GM18870 (cell line): ENCODE measurements around the gene MOCS1.

ENCODE experiments used
- ATAC-seq: cut with Tn5 transposase; IDR thresholded peaks from one replicate; pipeline ENCODE4 v1.9.1; 2021; ENCODE audit warnings: moderate library complexity; ENCODE audit not compliant: unreplicated experiment

Gene MOCS1

DNA sequence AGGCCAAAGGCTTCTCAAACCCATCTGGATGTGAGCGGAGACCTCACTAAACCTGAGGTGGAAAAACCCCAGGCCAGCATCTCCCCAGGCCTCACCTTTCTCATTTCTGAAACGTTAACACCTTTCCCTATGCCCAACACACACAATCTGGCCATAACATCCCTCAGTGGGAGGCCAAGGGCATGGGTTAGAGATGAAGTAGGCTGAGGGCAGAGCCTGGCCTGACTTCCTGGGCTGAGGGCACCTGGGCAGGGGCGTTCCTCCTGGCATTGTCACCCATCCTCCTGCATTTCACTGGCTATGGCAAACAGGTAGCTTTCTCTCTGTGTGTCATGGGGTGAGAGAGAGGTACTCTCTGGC, 8.4 kb downstream of the MOCS1 start:
- no peak for ATAC-seq

DNA sequence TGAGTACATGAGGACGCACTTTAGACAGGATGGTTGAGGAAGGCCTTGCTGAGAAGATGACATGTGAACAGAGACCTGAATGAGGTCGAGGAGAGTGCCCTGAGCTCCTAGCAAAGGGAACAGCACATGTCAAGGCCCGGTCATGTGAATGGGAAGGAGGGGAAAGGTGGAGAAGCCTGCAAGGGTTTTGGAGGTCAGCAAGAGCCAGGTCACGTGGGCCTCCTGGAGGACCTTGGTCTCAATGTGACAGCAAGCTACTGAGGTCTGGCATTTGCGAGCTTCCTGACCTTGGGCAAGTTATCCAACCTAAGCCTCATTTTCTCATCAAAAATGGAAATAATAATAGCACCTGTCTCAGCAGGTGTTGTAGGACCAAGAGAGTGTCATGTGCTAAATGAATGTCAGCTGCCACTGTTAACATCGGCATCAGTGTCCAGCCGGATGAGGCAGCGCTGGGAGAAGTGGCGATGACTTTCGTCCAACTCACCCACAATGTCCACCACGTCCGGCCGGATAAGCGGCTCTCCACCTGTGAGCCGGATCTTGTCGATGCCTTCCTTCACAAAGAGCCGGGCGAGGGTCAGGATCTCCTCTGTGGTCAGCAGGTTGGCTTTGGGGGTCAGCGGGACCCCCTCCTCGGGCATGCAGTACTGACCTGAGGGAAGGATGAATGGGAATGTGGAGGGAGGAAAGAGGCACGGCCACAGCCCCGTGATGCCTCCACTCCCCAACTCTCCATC, 8.9 kb downstream of the MOCS1 start:
- no peak for ATAC-seq

DNA sequence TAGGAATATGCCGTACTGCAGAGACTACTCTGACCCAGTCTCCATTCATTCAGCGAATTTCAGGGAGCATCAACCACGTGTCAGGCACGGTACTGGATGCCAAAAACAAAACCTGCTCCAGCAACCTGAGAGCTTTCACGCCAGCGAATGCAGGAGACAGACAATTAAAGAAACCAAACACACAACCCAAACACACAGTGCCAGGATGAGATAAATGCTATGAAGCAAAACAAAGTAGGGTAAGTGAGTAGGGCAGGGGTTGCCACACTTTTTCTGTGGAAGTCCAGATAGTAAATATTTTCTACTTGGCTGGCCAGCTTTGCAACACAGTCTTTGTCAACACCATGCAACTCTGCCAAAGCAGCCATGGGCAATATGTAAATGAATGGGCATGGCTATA, 10.0 kb downstream of the MOCS1 start:
- ATAC-seq: no peak

DNA sequence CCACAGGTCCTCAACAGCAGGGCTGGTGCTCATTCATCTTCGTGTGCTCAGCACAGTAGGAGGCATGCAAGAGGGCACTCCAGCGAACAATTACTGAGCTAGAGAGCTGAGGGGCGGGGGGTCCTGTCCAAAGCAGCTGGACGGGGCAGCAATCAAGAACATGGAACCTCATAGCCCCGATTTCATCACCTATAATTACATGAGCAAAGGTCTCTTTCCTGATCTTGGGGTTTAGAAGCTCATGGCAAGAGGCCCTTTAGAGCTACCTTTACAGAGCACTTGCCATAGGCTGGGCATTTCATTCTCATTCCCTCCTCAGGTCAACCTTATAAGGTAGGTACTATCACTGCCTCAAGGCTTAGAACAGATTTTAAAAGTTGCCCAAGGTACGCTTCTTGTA, 10.4 kb downstream of the MOCS1 start:
- no peak for ATAC-seq

DNA sequence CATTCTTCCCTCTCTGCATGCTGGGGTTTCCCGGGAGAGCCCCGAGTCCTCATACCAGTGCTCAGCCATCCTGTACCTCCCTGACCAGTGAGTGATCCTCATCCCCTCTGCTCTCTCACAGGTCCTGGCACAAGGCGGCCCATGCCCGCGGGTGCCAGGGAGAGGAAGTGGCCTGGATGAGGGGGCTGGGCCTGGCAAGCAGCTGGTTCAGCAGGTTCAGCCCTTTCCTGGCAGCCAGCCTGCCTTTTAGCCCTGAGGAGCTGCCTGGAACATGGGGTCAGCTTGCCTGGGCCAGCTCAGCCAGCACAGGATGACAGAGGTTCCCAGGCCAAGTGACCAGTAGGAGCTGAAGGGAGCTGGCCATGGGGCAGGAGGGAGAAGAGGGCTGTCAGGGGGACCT, 10.9 kb downstream of the MOCS1 start:
- ATAC-seq: no peak

DNA sequence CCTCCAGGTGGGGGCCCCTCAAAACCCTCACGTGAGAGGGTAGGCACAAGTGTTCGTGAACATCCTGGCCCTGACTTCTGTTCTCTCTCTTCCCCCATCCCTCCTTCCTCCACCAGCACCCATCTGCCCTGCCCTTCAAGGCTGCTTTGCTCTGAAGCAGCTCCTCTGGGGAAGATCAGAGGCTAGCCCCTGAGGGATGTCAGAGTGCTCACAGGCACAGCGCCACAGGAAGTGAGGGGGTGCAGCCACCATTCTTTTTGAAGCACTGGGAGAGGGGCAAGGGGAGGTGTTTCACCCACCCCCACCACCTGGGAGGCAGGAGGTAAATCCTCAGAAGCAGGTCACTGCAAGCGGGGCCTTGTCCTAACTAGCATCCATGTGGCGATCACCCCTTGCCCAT, 11.4 kb downstream of the MOCS1 start:
- no peak for ATAC-seq

DNA sequence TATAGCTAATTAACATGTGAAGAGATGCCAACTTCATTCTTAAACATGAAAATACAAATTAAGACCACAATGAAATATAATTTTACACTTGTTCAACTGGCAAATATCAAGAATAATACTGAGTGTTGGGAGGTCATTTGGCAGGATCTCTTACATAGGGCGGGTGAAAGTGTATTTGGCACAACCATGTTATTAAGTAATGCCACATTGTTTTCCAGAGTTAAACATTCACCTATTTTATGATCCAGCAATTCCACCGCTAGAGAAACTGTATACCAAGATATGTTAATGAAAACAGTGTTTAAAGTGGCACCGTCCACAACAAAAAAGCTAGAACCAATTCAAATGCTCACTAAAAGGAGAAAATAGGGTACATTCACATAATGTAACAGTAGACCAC, 14.1 kb downstream of the MOCS1 start:
- ATAC-seq: no peak

DNA sequence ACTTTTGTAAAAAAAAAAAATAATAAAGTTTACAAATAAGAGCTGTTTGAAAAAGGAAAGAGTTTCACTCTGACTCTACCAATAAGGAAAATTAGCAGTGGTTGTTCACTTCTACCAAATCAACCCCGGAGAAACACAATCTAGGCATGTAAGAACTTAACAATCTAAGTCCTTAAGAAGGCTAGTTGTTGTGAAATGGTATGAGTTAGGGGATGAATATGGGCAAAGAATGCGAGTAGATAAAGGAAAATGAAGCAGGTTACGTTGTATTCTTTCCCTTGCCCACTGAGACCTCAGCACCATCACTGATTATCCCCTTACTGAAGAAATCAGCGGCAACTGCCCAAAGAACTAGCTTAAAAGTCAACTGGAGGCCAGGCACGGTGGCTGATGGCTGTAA, 15.4 kb downstream of the MOCS1 start:
- ATAC-seq: no peak

DNA sequence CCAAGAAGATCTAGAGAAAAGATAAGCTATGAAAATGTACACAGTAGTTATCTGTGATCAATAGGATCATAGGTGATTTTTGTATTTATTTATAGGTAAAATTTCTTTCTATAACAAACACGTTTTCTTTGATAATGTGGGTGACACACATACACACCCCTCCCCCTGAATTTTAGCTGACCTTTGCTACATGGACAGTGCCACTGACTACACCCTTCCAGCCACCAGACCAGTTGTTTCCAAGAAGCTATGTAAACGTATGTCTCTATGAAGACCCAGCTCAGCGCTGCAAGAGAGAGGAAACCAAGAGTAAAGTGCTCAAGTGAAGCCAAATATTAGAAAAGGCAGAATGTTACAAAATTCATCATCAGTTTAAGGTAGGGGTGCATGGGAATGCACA, 16.3 kb downstream of the MOCS1 start:
- no peak for ATAC-seq

DNA sequence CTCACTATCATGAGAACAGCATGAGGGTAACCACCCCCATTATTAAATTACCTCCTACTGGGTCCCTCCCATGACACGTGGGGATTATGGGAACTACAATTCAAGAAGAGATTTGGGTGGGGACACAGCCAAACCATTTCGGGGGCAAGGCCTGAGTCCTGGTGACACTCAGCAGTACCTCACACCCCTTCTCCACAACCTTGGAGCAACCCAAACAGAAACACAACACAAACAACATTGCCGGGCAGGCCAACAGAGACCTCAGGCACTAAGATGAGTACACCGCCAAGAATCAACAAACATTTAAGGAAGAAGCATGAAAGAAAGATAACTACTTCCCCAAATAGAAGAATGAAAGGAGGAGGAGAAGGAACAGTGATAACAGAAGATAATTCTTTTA, 16.9 kb downstream of the MOCS1 start:
- ATAC-seq: no peak

DNA sequence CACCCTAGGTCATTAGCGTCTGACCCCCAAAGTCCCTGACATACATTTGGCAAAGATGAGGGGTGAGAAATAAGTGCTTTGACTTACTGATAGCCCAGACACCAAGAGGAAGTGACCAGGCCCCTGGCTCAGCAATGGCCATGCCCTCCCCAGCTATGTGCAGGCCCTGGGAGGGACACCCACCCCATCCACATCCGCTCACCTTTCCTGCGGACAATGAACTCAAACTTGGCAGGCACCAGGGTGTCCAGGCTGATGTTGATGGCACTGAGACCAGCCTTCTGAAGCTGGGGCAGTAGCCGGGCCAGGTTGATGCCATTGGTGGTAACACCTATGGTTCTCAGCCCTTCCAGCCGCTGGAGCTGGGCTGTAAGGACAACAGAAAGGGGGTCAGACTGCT, 18.4 kb downstream of the MOCS1 start:
- ATAC-seq: no peak

DNA sequence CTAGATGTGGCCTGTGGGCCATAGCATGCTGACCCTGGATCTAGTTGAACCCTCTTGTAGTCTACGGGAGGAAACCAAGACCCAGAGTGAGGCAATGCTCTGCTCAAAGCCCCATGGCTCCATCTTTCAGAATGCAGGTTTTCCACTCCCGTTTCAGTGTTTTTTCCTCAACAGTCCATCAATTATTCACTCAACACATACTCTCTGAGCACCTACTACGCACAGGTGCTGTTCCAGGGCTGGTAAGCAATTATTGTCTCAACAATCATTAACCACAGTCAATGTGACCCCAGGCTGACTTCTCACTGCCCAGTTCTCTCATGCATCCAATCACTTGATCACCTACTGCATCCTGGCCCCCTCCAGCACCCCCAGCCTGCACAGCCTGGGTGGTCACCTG, 20.0 kb downstream of the MOCS1 start:
- no peak for ATAC-seq

DNA sequence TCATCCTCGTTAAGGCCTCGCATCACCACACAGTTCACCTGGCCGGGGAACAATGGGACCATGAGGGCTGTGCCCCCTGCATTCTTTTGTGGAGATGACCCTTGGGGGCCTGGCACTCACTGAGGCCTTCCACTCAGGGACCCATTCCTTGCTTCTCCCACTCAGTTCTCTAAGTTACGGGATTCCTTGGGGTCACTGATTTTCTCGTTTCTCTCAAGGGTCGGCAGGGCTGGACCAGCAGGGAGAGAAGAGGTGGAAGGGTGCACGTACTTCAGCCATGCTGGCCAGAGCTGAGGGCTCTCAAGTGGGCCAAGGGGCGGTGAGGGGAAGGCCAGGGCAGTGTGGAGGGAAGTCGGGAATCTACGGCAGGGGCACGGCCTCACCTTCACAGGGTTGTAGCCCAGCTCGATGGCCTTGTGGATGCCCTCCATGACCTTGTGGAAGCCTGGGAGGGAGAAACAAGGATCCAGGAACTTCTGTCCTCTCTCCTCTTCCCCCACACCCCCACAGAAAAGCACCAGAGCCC, 20.8 kb downstream of the MOCS1 start:
- no peak for ATAC-seq

DNA sequence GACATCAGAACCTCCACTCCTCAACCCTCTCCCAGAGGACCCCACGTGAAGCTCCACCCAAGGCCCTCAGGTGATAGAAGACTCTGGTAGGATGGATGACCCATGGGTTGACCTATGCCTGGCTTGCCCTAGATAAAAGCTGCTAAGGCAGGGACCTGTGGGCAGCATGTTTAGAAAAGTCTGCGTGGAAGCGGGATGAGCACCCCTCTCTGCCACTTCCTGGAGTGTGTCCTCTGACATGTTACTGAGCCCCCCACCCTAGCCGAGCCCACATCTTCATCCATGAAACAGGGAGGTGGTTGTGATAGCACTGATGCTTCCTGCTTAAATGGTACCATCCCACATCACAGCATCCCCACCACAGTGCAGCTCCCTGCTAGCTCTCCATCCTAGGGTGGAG, 21.8 kb downstream of the MOCS1 start:
- ATAC-seq: no peak

DNA sequence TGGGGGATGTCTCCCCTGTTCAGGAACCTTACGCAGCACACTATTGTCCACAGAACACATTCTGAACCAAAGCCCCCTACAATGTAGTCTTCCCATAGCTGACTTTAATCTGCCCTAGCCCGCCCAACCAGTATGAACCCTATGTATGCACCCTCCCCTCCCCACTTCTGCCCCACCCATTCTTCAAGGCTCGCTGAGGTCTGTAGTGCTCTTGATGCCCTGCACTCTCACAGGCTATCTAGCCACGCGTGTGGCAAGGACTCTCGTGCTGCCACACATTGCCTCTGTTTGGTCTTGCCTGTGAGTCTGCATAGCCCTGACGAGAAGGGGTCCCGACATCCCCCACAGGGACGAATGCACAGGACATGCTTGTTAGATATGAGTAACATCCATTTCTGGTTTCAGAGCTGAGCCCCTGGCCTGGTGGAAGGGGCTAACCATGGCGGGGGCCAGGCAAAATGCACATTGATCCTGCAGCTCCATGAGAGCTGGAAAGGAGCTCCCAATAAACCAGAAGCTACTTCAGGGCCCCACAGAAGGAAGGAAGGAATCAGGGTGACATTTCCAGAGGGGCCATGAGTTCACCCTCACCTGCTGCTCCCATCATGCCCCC, 22.6 kb downstream of the MOCS1 start:
- ATAC-seq: no peak

DNA sequence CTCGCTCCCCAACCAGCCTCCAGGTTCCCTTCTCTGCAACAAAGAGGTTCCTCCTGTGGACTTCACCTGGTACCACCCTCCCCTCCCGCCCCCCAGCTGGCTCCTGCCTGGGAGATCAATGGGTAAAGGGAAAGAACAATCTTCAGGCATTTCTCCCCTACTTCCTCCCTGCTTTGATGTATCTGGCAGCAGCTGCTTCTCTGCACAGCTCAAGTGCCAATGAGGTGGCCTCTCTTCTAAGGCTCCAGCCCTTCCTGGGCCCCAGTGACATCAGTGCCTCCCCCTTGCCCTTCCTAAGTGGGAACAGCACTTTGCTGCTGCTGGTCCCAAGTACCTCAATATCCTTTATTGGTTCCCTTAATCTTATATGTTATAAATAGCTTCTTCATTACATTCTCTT, 23.5 kb downstream of the MOCS1 start:
- no peak for ATAC-seq

DNA sequence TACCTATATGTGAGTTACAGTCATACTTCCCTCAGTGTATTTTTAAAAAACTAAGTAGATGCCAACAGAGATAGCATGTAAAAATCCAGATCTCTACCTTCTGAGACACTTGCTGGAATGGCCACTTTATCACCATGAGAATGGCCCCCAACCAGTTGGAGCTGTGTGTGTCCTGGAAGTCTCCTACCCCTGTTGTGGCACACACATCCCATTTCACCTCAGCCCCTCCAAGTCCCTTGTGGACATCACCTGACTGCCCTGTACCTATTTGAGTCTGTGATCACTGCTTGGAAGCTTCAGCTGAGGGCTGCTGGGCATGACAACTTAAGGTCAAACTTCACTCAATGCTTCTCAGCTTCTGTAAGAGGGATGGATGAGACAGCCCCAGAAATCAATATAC, 24.1 kb downstream of the MOCS1 start:
- no peak for ATAC-seq

DNA sequence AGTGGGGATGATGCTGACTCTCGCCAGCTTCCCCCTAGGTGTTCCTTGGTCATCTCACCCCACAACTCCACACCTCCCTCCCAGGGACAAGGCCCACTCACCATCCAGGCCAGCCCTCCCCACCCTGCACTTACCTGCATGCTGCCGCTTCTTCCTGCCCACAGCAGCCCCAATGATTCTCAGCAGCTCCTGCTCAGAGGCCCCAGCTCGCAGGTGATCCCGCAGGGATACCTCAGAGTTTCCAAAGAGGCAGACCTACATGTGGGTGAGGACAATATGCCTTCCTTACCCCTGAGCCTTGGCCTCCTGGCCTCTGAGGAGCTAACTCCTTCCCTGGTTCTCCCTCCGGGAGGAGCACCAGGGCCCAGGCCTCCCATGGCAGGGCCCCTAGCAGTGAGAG, 24.6 kb downstream of the MOCS1 start:
- no peak for ATAC-seq

DNA sequence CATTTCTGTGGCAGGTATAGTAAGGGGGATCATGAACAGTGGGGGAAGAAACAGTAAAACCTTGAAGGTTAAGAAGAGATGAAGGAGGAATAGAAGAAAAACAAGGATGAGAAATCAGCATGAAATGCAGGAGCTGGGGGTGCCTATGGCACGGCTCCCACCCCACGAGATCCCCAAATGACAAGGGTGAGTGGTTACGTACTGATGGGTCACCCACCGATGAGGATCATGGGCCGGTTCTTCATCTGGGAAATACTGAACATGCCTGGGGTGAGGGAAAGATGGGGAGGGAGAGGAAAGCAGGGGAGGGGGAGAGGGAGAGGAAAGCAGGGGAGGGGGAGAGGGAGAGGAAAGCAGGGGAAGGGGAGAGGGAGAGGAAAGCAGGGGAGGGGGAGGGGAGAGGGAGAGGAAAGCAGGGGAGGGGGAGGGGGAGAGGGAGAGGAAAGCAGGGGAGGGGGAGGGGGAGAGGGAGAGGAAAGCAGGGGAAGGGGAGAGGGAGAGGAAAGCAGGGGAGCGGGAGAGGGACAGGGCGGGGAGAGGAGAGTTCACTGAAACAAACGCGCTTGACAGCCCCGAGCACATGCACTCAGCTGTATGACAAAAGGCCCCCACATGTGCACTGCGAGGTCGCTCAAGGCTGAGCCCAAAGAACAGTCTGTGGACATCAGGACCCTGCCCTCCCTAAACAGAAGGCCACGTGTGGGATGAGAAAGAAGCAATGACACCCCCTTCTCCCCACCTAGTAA, 25.3 kb downstream of the MOCS1 start:
- no peak for ATAC-seq

DNA sequence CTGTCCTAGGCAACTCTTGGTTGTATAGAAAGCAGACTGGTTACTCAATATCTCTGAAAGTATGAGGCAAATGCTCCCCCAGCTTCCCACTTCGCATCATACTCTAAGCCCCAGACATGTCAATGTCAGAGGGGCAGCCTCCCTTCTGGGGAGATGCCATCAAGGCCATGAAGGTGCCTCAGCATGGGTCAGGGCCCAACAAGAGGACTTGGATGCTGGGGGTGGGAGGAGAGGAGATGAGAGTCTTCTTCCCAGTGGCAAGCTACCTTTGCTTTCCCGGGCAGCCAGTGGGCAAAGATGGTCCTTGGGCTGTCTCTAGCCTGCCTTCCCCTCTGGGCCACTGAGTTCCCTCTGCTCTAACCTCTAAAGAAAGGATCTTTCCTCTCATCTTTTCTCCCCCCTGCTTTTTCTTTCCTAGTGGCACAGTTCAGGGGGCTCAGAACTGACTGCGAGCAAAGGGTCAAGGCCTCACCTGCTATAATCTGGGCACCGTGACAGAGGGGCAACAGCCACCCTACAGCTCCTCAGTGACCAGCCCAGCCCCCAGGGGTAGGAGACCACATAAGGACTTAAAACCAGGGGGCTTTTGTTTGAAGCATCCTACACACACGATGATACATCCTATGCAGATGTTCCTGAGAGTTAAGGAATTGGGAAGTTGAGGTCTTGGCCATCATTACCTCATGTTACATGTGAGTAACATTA, 26.2 kb downstream of the MOCS1 start:
- ATAC-seq: no peak

DNA sequence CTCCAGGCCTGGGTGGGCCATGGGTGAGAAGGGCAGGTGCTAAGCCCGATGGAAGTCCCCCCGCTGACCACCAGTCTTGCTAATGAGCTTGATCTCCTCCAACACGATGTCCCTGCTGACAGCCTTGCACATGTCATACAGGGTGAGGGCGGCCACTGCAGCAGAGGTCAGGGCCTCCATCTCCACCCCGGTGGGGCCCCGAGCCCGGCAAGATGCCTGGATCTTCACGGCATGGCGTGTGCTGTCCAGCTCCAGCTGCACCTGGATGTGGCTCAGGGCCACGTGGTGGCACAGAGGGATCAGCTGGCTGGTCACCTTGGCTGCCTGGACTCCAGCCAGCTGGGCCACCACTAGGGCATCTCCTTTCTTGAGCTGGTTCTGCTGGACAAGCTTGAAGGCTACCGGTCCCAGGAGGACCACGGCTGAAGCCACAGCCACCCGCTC, 27.9 kb downstream of the MOCS1 start:
- ATAC-seq: no peak

DNA sequence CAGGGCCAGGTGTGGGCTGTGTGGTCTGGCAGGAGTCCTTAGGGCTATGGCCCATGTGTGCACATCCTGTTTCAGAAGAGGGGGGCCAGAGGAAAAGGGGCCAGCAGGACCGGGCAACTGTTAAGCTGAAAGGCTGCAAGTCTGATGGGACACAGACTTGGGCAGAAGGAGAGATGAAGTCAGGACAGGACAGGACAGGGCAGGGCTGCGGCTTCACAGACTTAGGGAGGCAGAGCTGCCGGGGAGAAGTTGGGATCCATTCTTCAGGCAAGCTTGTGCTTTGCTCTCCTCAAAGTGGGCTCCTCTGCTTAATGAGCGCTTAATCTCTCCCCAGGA, 28.7 kb downstream of the MOCS1 start:
- ATAC-seq: no peak
